DND-41 (cell line): ENCODE measurements around the gene TBC1D19.

Source experiments
- ATAC-seq: fragments of 200-7000 bp; cut with Tn5 transposase; 3 replicates; pipeline ENCODE4 v1.9.1; 2021; ENCODE audit warnings: low read depth; ENCODE audit not compliant: insufficient read depth
- DNase-seq: peaks from one replicate; pipeline ENCODE4 v3.0.0-alpha.2; 2020
- H2AFZ ChIP-seq: 2 replicates; pipeline ENCODE4 v1.6.0; 2012; ENCODE audit warnings: low read depth, low read length
- H3K27ac ChIP-seq: 2 replicates; pipeline ENCODE4 v1.5.1; 2012; ENCODE audit warnings: low read length, inconsistent platforms
- H3K27me3 ChIP-seq: fragments of 200-600 bp; sonication (generic); 2 replicates; pipeline ENCODE4 v1.6.0; 2012; ENCODE audit warnings: low read length, mild to moderate bottlenecking, inconsistent platforms; ENCODE audit not compliant: insufficient read depth, poor library complexity
- H3K36me3 ChIP-seq: 2 replicates; pipeline ENCODE4 v1.5.1; 2012; ENCODE audit warnings: low read length, inconsistent platforms; ENCODE audit not compliant: insufficient read depth
- H3K4me1 ChIP-seq: 2 replicates; pipeline ENCODE4 v1.5.1; 2012; ENCODE audit warnings: mild to moderate bottlenecking, low read length; ENCODE audit not compliant: insufficient read depth
- H3K4me2 ChIP-seq: 2 replicates; pipeline ENCODE4 v1.6.0; 2012; ENCODE audit warnings: mild to moderate bottlenecking, moderate library complexity, low read length, inconsistent platforms; ENCODE audit not compliant: insufficient read depth
- H3K4me3 ChIP-seq, 2 experiments: fragments of 200-600 bp in 1 of 2; shearing (Covaris generic) in 1 of 2; 2 replicates each; pipeline ENCODE4 v1.5.1; 2012 to 2016; ENCODE audit warnings: inconsistent platforms in 2 of 2, low read length in 2 of 2, mild to moderate bottlenecking in 2 of 2, low read depth in 1 of 2, moderate library complexity in 1 of 2
- H3K79me2 ChIP-seq: 2 replicates; pipeline ENCODE4 v1.6.0; 2012; ENCODE audit warnings: low read length, inconsistent platforms; ENCODE audit not compliant: insufficient read depth
- H3K9ac ChIP-seq: 2 replicates; pipeline ENCODE4 v1.6.0; 2012; ENCODE audit warnings: low read depth, mild to moderate bottlenecking, inconsistent platforms, low read length, moderate library complexity
- H3K9me3 ChIP-seq: 2 replicates; pipeline ENCODE4 v1.5.1; 2012; ENCODE audit warnings: low read length, moderate library complexity, mild to moderate bottlenecking, inconsistent platforms; ENCODE audit not compliant: insufficient read depth, severe bottlenecking
- H4K20me1 ChIP-seq: 2 replicates; pipeline ENCODE4 v1.6.0; 2012; ENCODE audit warnings: low read length; ENCODE audit not compliant: insufficient read depth
- CTCF ChIP-seq: IDR thresholded peaks from 2 replicates; pipeline ENCODE4 v1.5.1; 2012; ENCODE audit warnings: borderline replicate concordance, low read length, moderate library complexity, mild to moderate bottlenecking; ENCODE audit not compliant: poor library complexity, severe bottlenecking; ENCODE audit errors: extremely low read depth
- EZH2 ChIP-seq: IDR thresholded peaks from 3 replicates; pipeline ENCODE4 v1.6.1; 2012; ENCODE audit warnings: borderline replicate concordance, low read depth, mild to moderate bottlenecking, moderate library complexity, low read length, inconsistent platforms; ENCODE audit not compliant: severe bottlenecking

The TBC1D19 gene

GRCh38 chr4:26594371-26594770, 10.5 kb downstream of the TBC1D19 start:
- H3K27me3 ChIP-seq: no peaks in the 10 kb centered on the region
- H3K4me3 ChIP-seq: no peak overlapping the region
- no peak for ATAC-seq

GRCh38 chr4:26594778-26595177, 10.9 kb downstream of the TBC1D19 start:
- Histone ChIP-seq H3K27ac (no peak overlapping the region), H3K4me2 (no peak overlapping the region), H2AFZ (no peak overlapping the region), H3K4me1 (peaks cover under 1% of the 10 kb centered on the region; the same call in 1 of the 2 replicates), H3K79me2 (peaks cover 24% of the 10 kb centered on the region), H4K20me1 (no peaks in the 10 kb centered on the region), H3K9ac (no peak overlapping the region), H3K27me3 (no peaks in the 10 kb centered on the region), H3K36me3 (no peaks in the 10 kb centered on the region), H3K9me3 (no peaks in the 10 kb centered on the region), H3K4me3 (no peak overlapping the region)
- 0 out of 3 replicates have a peak, but pooled peaks have one; percentile 35 for ATAC-seq
- no peak for DNase-seq
- TF ChIP-seq EZH2 (no peak), CTCF (no peak)

More at GRCh38 chr4:26594371-26594770, 10.5 kb downstream of the TBC1D19 start:
- Histone ChIP-seq H3K9me3 (no peaks in the 10 kb centered on the region), H3K4me1 (peaks cover 5% of the 10 kb centered on the region; the same call in 1 of the 2 replicates), H3K79me2 (peaks cover 28% of the 10 kb centered on the region), H3K36me3 (no peaks in the 10 kb centered on the region), H3K4me2 (no peak overlapping the region), H2AFZ (no peak overlapping the region), H4K20me1 (no peaks in the 10 kb centered on the region), H3K9ac (no peak overlapping the region), H3K27ac (no peak overlapping the region)
- TF ChIP-seq EZH2: no peak
- TF ChIP-seq CTCF: no peak
- no peak for DNase-seq

DNA sequence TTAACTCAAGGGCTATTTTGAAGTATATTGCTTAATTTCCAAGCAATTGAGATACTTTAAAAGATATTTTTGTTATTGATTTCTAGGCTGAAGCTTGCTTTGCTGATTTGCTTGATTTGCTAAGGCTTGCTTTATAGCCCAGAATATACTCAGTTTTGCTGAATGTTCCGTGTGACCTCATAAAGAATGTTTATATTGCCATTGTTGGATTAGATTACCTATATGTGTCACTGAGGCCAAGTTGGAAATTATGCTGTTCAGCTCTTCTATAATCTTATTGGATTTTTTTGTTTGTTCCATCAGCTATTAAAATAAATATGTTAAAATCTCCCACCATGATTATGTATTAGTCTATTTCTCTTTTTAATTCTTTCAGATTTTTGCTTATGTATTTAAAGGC, 13.0 kb downstream of the TBC1D19 start:
- Histone ChIP-seq H3K4me2 (no peak overlapping the region), H4K20me1 (no peaks in the 10 kb centered on the region), H3K27ac (no peak overlapping the region), H2AFZ (no peak overlapping the region), H3K9ac (no peak overlapping the region), H3K9me3 (no peaks in the 10 kb centered on the region), H3K27me3 (no peaks in the 10 kb centered on the region), H3K4me1 (no peaks in the 10 kb centered on the region), H3K79me2 (peaks cover 20% of the 10 kb centered on the region), H3K4me3 (no peak overlapping the region), H3K36me3 (no peaks in the 10 kb centered on the region)
- DNase-seq (no peak), ATAC-seq (no peak)
- TF ChIP-seq EZH2: no peak
- TF ChIP-seq CTCF: no peak

GRCh38 chr4:26601204-26601603, 17.3 kb downstream of the TBC1D19 start:
- H3K27ac ChIP-seq: no peak overlapping the region
- H3K4me1 ChIP-seq: peaks cover 5% of the 10 kb centered on the region
- no peak overlapping the region for H3K4me2 ChIP-seq
- no peaks in the 10 kb centered on the region for H3K36me3 ChIP-seq
- peaks cover 21% of the 10 kb centered on the region; the same call in 1 of the 2 replicates for H3K79me2 ChIP-seq
- H3K9ac ChIP-seq: no peak overlapping the region
- no peak for TF ChIP-seq EZH2
- no peak for TF ChIP-seq CTCF
- no peaks in the 10 kb centered on the region for H3K9me3 ChIP-seq
- no peak for ATAC-seq
- H4K20me1 ChIP-seq: no peaks in the 10 kb centered on the region
- no peaks in the 10 kb centered on the region for H3K27me3 ChIP-seq
- H2AFZ ChIP-seq: no peak overlapping the region
- no peak overlapping the region for H3K4me3 ChIP-seq
- DNase-seq: no peak
